H9 (cell line): ENCODE data around the gene C16orf95. TPM values are rescaled to one million over a fixed set of nuclear protein-coding genes. Genes with fewer than 3 reads are reported as not detected.

ENCODE experiments used
- DNase-seq: peaks from one replicate; pipeline ENCODE4 v3.0.0-alpha.2; 2017
- H2AFZ ChIP-seq: one replicate; pipeline ENCODE4 v1.6.1; 2013; ENCODE audit warnings: mild to moderate bottlenecking, low read length, control low read depth, moderate library complexity
- H2AK5ac ChIP-seq: 2 replicates; pipeline ENCODE4 v1.6.1; 2013; ENCODE audit warnings: low read length, control low read depth, mixed read lengths; ENCODE audit not compliant: insufficient read length
- H2BK120ac ChIP-seq: one replicate; pipeline ENCODE4 v1.6.1; 2013; ENCODE audit warnings: low read depth, mild to moderate bottlenecking, low read length, control low read depth, inconsistent platforms; ENCODE audit not compliant: poor library complexity, severe bottlenecking
- H2BK12ac ChIP-seq: 2 replicates; pipeline ENCODE4 v1.6.1; 2013; ENCODE audit warnings: low read length, control low read depth, mixed read lengths, low read depth; ENCODE audit not compliant: insufficient read length
- H2BK15ac ChIP-seq: 2 replicates; pipeline ENCODE4 v1.6.1; 2013; ENCODE audit warnings: low read depth, low read length, control low read depth
- H2BK20ac ChIP-seq: one replicate; pipeline ENCODE4 v1.6.1; 2013; ENCODE audit warnings: low read depth, mild to moderate bottlenecking, low read length, control low read depth, inconsistent platforms; ENCODE audit not compliant: poor library complexity, severe bottlenecking
- H2BK5ac ChIP-seq: 2 replicates; pipeline ENCODE4 v1.6.1; 2013; ENCODE audit warnings: low read length, control low read depth, mixed read lengths; ENCODE audit not compliant: insufficient read length
- H3K14ac ChIP-seq: 2 replicates; pipeline ENCODE4 v1.6.1; 2013; ENCODE audit warnings: low read length, control low read depth; ENCODE audit not compliant: insufficient read depth
- H3K18ac ChIP-seq: 2 replicates; pipeline ENCODE4 v1.6.1; 2013; ENCODE audit warnings: low read depth, mild to moderate bottlenecking, mixed read lengths, low read length, control low read depth; ENCODE audit not compliant: insufficient read length
- H3K23ac ChIP-seq: 2 replicates; pipeline ENCODE4 v1.6.1; 2013; ENCODE audit warnings: low read length, control low read depth, mixed read lengths, low read depth; ENCODE audit not compliant: insufficient read length
- H3K23me2 ChIP-seq: 2 replicates; pipeline ENCODE4 v1.6.1; 2013; ENCODE audit warnings: low read depth, mild to moderate bottlenecking, mixed read lengths, low read length, control low read depth; ENCODE audit not compliant: insufficient read length, poor library complexity, severe bottlenecking
- H3K27ac ChIP-seq: 2 replicates; pipeline ENCODE4 v1.5.1; 2013; ENCODE audit warnings: low read length, control low read depth, mixed read lengths, low read depth; ENCODE audit not compliant: insufficient read length
- H3K27me3 ChIP-seq: 2 replicates; pipeline ENCODE4 v1.6.1; 2013; ENCODE audit warnings: low read length, control low read depth, inconsistent platforms; ENCODE audit not compliant: insufficient read depth
- H3K4ac ChIP-seq: 2 replicates; pipeline ENCODE4 v1.6.1; 2013; ENCODE audit warnings: low read depth, mild to moderate bottlenecking, control low read depth, inconsistent platforms, low read length, moderate library complexity
- H3K4me1 ChIP-seq: 2 replicates; pipeline ENCODE4 v1.6.1; 2013; ENCODE audit warnings: low read length, control low read depth, inconsistent platforms; ENCODE audit not compliant: insufficient read depth
- H3K4me2 ChIP-seq: 2 replicates; pipeline ENCODE4 v1.6.1; 2013; ENCODE audit warnings: low read length, control low read depth, mixed read lengths; ENCODE audit not compliant: insufficient read length, insufficient read depth
- H3K56ac ChIP-seq: 2 replicates; pipeline ENCODE4 v1.6.1; 2013; ENCODE audit warnings: low read depth, mild to moderate bottlenecking, mixed read lengths, low read length, control low read depth; ENCODE audit not compliant: insufficient read length
- H3K79me1 ChIP-seq: 2 replicates; pipeline ENCODE4 v1.6.1; 2013; ENCODE audit warnings: low read depth, mild to moderate bottlenecking, moderate library complexity, low read length, control low read depth, inconsistent platforms; ENCODE audit not compliant: insufficient read depth, poor library complexity, severe bottlenecking
- H3K79me2 ChIP-seq: 2 replicates; pipeline ENCODE4 v1.6.1; 2013; ENCODE audit warnings: low read length, control low read depth, inconsistent platforms; ENCODE audit not compliant: insufficient read depth
- H3K9ac ChIP-seq: 2 replicates; pipeline ENCODE4 v1.6.1; 2013; ENCODE audit warnings: low read length, control low read depth, mixed read lengths; ENCODE audit not compliant: insufficient read length; ENCODE audit errors: extremely low read depth
- H3K9me3 ChIP-seq: one replicate; pipeline ENCODE4 v1.6.1; 2013; ENCODE audit warnings: low read depth, low read length, inconsistent platforms; ENCODE audit not compliant: control insufficient read depth
- H3T11ph ChIP-seq: one replicate; pipeline ENCODE4 v1.6.1; 2013; ENCODE audit warnings: mild to moderate bottlenecking, low read length, control low read depth, inconsistent platforms
- H4K20me1 ChIP-seq: one replicate; pipeline ENCODE4 v1.6.1; 2013; ENCODE audit not compliant: control insufficient read depth, insufficient read length, insufficient read depth
- H4K5ac ChIP-seq: 2 replicates; pipeline ENCODE4 v1.6.1; 2013; ENCODE audit warnings: low read depth, mild to moderate bottlenecking, mixed read lengths, low read length, control low read depth; ENCODE audit not compliant: insufficient read length
- H4K8ac ChIP-seq: replicated peaks from 2 replicates; pipeline ENCODE4 v1.6.1; 2013; ENCODE audit warnings: low read length, control low read depth, mixed read lengths, low read depth; ENCODE audit not compliant: insufficient read length
- H4K91ac ChIP-seq: 2 replicates; pipeline ENCODE4 v1.6.1; 2013; ENCODE audit warnings: low read depth, mild to moderate bottlenecking, moderate library complexity, mixed read lengths, low read length, control low read depth; ENCODE audit not compliant: insufficient read length
- H3K27ac Mint-ChIP-seq, 3 experiments: 2 replicates in 2 of 3; 3 replicates in 1 of 3; pipeline ENCODE4 v1.8.0; 2020 to 2021; ENCODE audit warnings: mixed read lengths in 3 of 3, mild to moderate bottlenecking in 1 of 3, moderate library complexity in 1 of 3
- H3K27me3 Mint-ChIP-seq: 2 replicates; pipeline ENCODE4 v1.8.0; 2021; ENCODE audit warnings: low read depth, mild to moderate bottlenecking, moderate library complexity, mixed read lengths
- H3K36me3 Mint-ChIP-seq, 3 experiments: 2 replicates in 2 of 3; 3 replicates in 1 of 3; pipeline ENCODE4 v1.8.0; 2020 to 2021; ENCODE audit warnings: low read depth in 3 of 3, mixed read lengths in 3 of 3; ENCODE audit not compliant: insufficient read depth in 1 of 3
- H3K4me1 Mint-ChIP-seq, 2 experiments: 2 replicates each; pipeline ENCODE4 v1.8.0; 2020; ENCODE audit warnings: mixed read lengths in 2 of 2
- H3K4me3 Mint-ChIP-seq, 2 experiments: 2 replicates in 1 of 2; 3 replicates in 1 of 2; pipeline ENCODE4 v1.8.0; 2020 to 2021; ENCODE audit warnings: mild to moderate bottlenecking in 2 of 2, mixed read lengths in 2 of 2, moderate library complexity in 1 of 2
- H3K9me3 Mint-ChIP-seq, 2 experiments: 2 replicates in 1 of 2; 3 replicates in 1 of 2; pipeline ENCODE4 v1.8.0; 2020; ENCODE audit warnings: mild to moderate bottlenecking in 2 of 2, mixed read lengths in 2 of 2, moderate library complexity in 1 of 2
- WGBS: extraction: QIAGEN DNeasy Blood & Tissue Kit; methylation state at CpG from one replicate; pipeline ENCODE4 v1.1.7; 2013; ENCODE audit warnings: missing lambda C conversion rate, low lambda C conversion rate, mixed read lengths; ENCODE audit not compliant: insufficient read length; ENCODE audit errors: extremely low coverage; 5-methylcytosine and 5-hydroxymethylcytosine counted together
- total RNA-seq: library from RNA; stranded (reverse); gene quantifications from 2 replicates; pipeline ENCODE4 v1.2.1, GENCODE V29; 2021
- TF ChIP-seq, protein P1 (sequence below): fragments of 200-600 bp; sonication (generic); conservative IDR thresholded peaks from 3 replicates; pipeline ENCODE4 v1.8.0; 2021; ENCODE audit warnings: antibody characterized with exemption, mild to moderate bottlenecking

The C16orf95 gene
- total RNA-seq, 1 experiment from 2014 or later, result 5.6 TPM

DNA sequence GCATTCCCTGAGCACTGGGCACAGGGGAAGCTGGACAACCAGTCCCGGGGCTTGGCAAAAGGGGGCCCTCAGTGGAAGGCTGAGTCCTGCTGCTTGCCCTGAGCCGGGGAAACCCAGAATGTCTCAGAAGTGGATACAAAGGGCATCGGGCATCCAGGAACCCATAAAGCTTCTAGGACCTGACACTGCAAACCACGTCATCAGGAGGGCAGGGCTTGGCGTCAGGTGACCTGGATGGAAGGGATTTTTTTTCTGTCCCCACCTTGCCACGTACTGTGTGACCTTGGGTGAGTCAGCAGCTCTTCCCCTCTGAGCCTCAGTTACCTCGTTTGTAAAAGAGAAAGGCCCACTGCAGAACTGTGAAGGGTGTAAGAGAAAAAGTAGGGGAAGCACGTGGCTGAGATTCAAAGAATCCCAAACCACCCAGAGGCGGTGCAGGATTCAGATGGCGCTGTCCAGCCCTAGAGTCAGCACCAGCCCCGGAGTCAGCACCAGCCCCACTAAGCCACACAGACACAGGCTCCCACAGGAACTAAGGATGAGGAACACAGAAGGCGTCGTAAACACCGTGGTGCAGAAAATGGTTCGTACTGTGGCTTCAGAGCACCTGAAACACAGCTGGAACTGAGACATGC is 53.7 kb downstream of the C16orf95 start:
- no peak overlapping the region for H3K23ac ChIP-seq
- H4K5ac ChIP-seq, result no peak overlapping the region
- H3K27me3 ChIP-seq, result no peaks in the 10 kb centered on the region
- peaks cover 16 to 23% of the 10 kb centered on the region in 2 experiments for H3K4me1 Mint-ChIP-seq
- H3T11ph ChIP-seq, result no peak overlapping the region
- H3K9me3 ChIP-seq, result no peaks in the 10 kb centered on the region
- H2BK15ac ChIP-seq, result no peak overlapping the region
- H3K18ac ChIP-seq, result no peak overlapping the region
- no peak overlapping the region for H3K27ac Mint-ChIP-seq
- no peaks in the 10 kb centered on the region for H3K4me1 ChIP-seq
- H2AK5ac ChIP-seq, result no peak overlapping the region
- WGBS, result no CpG with 5 or more reads among the region's 15 CpGs
- TF ChIP-seq, protein P1, sequence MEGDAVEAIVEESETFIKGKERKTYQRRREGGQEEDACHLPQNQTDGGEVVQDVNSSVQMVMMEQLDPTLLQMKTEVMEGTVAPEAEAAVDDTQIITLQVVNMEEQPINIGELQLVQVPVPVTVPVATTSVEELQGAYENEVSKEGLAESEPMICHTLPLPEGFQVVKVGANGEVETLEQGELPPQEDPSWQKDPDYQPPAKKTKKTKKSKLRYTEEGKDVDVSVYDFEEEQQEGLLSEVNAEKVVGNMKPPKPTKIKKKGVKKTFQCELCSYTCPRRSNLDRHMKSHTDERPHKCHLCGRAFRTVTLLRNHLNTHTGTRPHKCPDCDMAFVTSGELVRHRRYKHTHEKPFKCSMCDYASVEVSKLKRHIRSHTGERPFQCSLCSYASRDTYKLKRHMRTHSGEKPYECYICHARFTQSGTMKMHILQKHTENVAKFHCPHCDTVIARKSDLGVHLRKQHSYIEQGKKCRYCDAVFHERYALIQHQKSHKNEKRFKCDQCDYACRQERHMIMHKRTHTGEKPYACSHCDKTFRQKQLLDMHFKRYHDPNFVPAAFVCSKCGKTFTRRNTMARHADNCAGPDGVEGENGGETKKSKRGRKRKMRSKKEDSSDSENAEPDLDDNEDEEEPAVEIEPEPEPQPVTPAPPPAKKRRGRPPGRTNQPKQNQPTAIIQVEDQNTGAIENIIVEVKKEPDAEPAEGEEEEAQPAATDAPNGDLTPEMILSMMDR, result no peak
- H3K14ac ChIP-seq, result no peak overlapping the region
- no peak overlapping the region for H3K27ac ChIP-seq
- peaks cover 2% of the 10 kb centered on the region; the same call in 1 of the 2 replicates for H3K27me3 Mint-ChIP-seq
- no peak overlapping the region for H2BK12ac ChIP-seq
- no peak overlapping the region for H4K91ac ChIP-seq
- H3K4me2 ChIP-seq, result no peak overlapping the region
- H3K79me2 ChIP-seq, result no peaks in the 10 kb centered on the region
- H3K56ac ChIP-seq, result no peak overlapping the region
- no peaks in the 10 kb centered on the region for H3K79me1 ChIP-seq
- H4K8ac ChIP-seq, result no peak overlapping the region
- H3K9me3 Mint-ChIP-seq, result peaks cover 7 to 8% of the 10 kb centered on the region in 2 experiments; a peak in 4 of 5 replicates
- H3K4ac ChIP-seq, result no peak overlapping the region
- H3K36me3 Mint-ChIP-seq, result peaks cover 3 to 7% (median 6%) of the 10 kb centered on the region in 3 experiments; a peak in 5 of 7 replicates
- no peak overlapping the region for H2BK5ac ChIP-seq
- no peak overlapping the region for H2AFZ ChIP-seq
- no peaks in the 10 kb centered on the region for H3K23me2 ChIP-seq
- H2BK20ac ChIP-seq, result no peak overlapping the region
- no peak overlapping the region for H3K9ac ChIP-seq
- no peak overlapping the region for H3K4me3 Mint-ChIP-seq
- no peak overlapping the region for H2BK120ac ChIP-seq
- DNase-seq, result no peak
- no peaks in the 10 kb centered on the region for H4K20me1 ChIP-seq
